GM23338 (cell line): ENCODE measurements around the gene DYNLT2. TPM values are rescaled to one million over a fixed set of nuclear protein-coding genes. Genes with fewer than 3 reads are reported as not detected.

Experiments
- ATAC-seq: fragments of 200-7000 bp; cut with Tn5 transposase; 3 replicates; pipeline ENCODE4 v1.9.1; 2020
- DNase-seq: peaks from one replicate; pipeline ENCODE4 v3.0.0-alpha.2; 2015; ENCODE audit warnings: low spot score
- H2AFZ ChIP-seq: fragments of 200-600 bp; sonication (generic); 2 replicates; pipeline ENCODE4 v1.8.0; 2016; ENCODE audit warnings: antibody characterized with exemption, mild to moderate bottlenecking, moderate library complexity
- H3F3A ChIP-seq: fragments of 200-600 bp; sonication (generic); replicated peaks from 2 replicates; pipeline ENCODE4 v1.8.0; 2017; ENCODE audit warnings: antibody characterized with exemption, mixed run types, low read depth
- H3K27ac ChIP-seq: fragments of 200-600 bp; sonication (generic); 2 replicates; pipeline ENCODE4 v1.6.1; 2016; ENCODE audit warnings: low read depth
- H3K27me3 ChIP-seq: fragments of 200-600 bp; sonication (generic); 2 replicates; pipeline ENCODE4 v1.8.0; 2016; ENCODE audit warnings: mild to moderate bottlenecking, mixed run types, moderate library complexity; ENCODE audit not compliant: insufficient read depth
- H3K36me3 ChIP-seq: fragments of 200-600 bp; sonication (generic); 2 replicates; pipeline ENCODE4 v1.8.0; 2016; ENCODE audit warnings: mild to moderate bottlenecking; ENCODE audit not compliant: insufficient read depth
- H3K4me1 ChIP-seq: fragments of 200-600 bp; sonication (generic); 2 replicates; pipeline ENCODE4 v1.8.0; 2016; ENCODE audit warnings: mild to moderate bottlenecking, moderate library complexity; ENCODE audit not compliant: insufficient read depth
- H3K4me2 ChIP-seq: fragments of 200-600 bp; sonication (generic); 2 replicates; pipeline ENCODE4 v1.7.1; 2017; ENCODE audit warnings: mixed run types
- H3K4me3 ChIP-seq: fragments of 200-600 bp; sonication (generic); 2 replicates; pipeline ENCODE4 v1.6.1; 2016; ENCODE audit warnings: mixed run types
- H3K79me2 ChIP-seq: fragments of 200-600 bp; sonication (generic); replicated peaks from 2 replicates; pipeline ENCODE4 v1.8.0; 2017; ENCODE audit warnings: mild to moderate bottlenecking; ENCODE audit not compliant: insufficient read depth
- H3K9me2 ChIP-seq: fragments of 200-600 bp; sonication (generic); 2 replicates; pipeline ENCODE4 v1.8.0; 2017; ENCODE audit not compliant: insufficient read depth
- H4K20me1 ChIP-seq: fragments of 200-600 bp; sonication (generic); replicated peaks from 2 replicates; pipeline ENCODE4 v1.8.0; 2017; ENCODE audit warnings: mild to moderate bottlenecking; ENCODE audit not compliant: insufficient read depth
- H3K27ac Mint-ChIP-seq: 2 replicates; pipeline ENCODE4 v1.8.0; 2020; ENCODE audit warnings: inconsistent platforms, mild to moderate bottlenecking, moderate library complexity, mixed read lengths
- H3K27me3 Mint-ChIP-seq: 3 replicates; pipeline ENCODE4 v1.8.0; 2022; ENCODE audit warnings: low read depth, mild to moderate bottlenecking, moderate library complexity, mixed read lengths, inconsistent platforms; ENCODE audit not compliant: insufficient read depth, poor library complexity
- H3K36me3 Mint-ChIP-seq: 3 replicates; pipeline ENCODE4 v1.8.0; 2021; ENCODE audit warnings: low read depth, mild to moderate bottlenecking, inconsistent platforms, moderate library complexity, mixed read lengths
- H3K4me1 Mint-ChIP-seq: 3 replicates; pipeline ENCODE4 v1.8.0; 2020; ENCODE audit warnings: mild to moderate bottlenecking, inconsistent platforms, mixed read lengths
- H3K4me3 Mint-ChIP-seq: 3 replicates; pipeline ENCODE4 v1.8.0; 2021; ENCODE audit warnings: moderate library complexity, mild to moderate bottlenecking, inconsistent platforms, mixed read lengths
- H3K9me3 Mint-ChIP-seq: 3 replicates; pipeline ENCODE4 v1.8.0; 2020; ENCODE audit warnings: moderate library complexity, mild to moderate bottlenecking, inconsistent platforms, mixed read lengths
- CTCF ChIP-seq, 2 experiments: fragments of 200-600 bp in 1 of 2; sonication (generic) in 1 of 2; conservative IDR thresholded peaks; 2 replicates each; pipeline versions ENCODE4 v1.5.1 to v1.6.1; 2016 to 2017; ENCODE audit warnings: antibody characterized with exemption in 2 of 2, low read depth in 2 of 2, mild to moderate bottlenecking in 2 of 2, moderate library complexity in 1 of 2
- ETS1 ChIP-seq: IDR thresholded peaks from 2 replicates; pipeline ENCODE4 v1.6.1; 2016; ENCODE audit warnings: antibody characterized with exemption
- EZH2 ChIP-seq: fragments of 200-600 bp; sonication (generic); IDR thresholded peaks from one replicate; pipeline ENCODE4 v1.8.0; 2017; ENCODE audit warnings: antibody characterized with exemption, mild to moderate bottlenecking, low read depth; ENCODE audit not compliant: unreplicated experiment
- EZH2phosphoT487 ChIP-seq: fragments of 200-600 bp; sonication (generic); IDR thresholded peaks from one replicate; pipeline ENCODE4 v1.8.1; 2018; ENCODE audit warnings: antibody characterized with exemption; ENCODE audit not compliant: unreplicated experiment
- JUNB ChIP-seq: IDR thresholded peaks from one replicate; pipeline ENCODE4 v1.6.1; 2016; ENCODE audit warnings: antibody characterized with exemption; ENCODE audit not compliant: unreplicated experiment
- NANOG ChIP-seq: IDR thresholded peaks from 2 replicates; pipeline ENCODE4 v1.6.1; 2016; ENCODE audit warnings: antibody characterized with exemption, borderline replicate concordance
- POLR2AphosphoS5 ChIP-seq: IDR thresholded peaks from 2 replicates; pipeline ENCODE4 v1.6.1; 2016; ENCODE audit warnings: antibody characterized with exemption, low read depth
- STAT1 ChIP-seq: IDR thresholded peaks from one replicate; pipeline ENCODE4 v1.6.1; 2016; ENCODE audit warnings: antibody characterized with exemption; ENCODE audit not compliant: unreplicated experiment
- ZNF114 ChIP-seq: fragments of 250-450 bp; sonication (Bioruptor Pico); IDR thresholded peaks from 2 replicates; pipeline ENCODE4 v1.5.0; 2020; ENCODE audit warnings: mild to moderate bottlenecking, moderate library complexity
- ZNF331 ChIP-seq: fragments of 250-450 bp; sonication (Bioruptor Pico); IDR thresholded peaks from 2 replicates; pipeline ENCODE4 v1.5.0; 2020; ENCODE audit warnings: low read depth, mild to moderate bottlenecking, moderate library complexity
- ZNF462 ChIP-seq: fragments of 250-450 bp; sonication (Bioruptor Pico); IDR thresholded peaks from 2 replicates; pipeline ENCODE4 v1.5.0; 2020; ENCODE audit warnings: mild to moderate bottlenecking, moderate library complexity
- polyA plus RNA-seq: library from polyadenylated mRNA; unstranded; fragments of >200 nt; fragmentation: Nextera tagmentation; extraction: Ambion mirVana; gene quantifications from 2 replicates; pipeline ENCODE4 v1.2.1, GENCODE V29; 2016
- total RNA-seq: library from RNA; depleted of rRNA; stranded (reverse); fragments of >200 nt; shearing (Covaris generic); gene quantifications from 2 replicates; pipeline ENCODE4 v1.2.3, GENCODE V29; 2014

Gene DYNLT2
- total and polyA plus RNA-seq, 2 experiments from 2014 or later, result 2.8 to 4.4 TPM

- Mint-ChIP-seq H3K36me3 (peaks cover 26% of the 10 kb centered on the region), H3K27ac (no peak overlapping the region), H3K9me3 (no peaks in the 10 kb centered on the region; the same call in 2 of the 3 replicates), H3K27me3 (peaks cover 8% of the 10 kb centered on the region), H3K4me1 (no peaks in the 10 kb centered on the region), H3K4me3 (no peak overlapping the region)
- DNase-seq, result no peak
- Histone ChIP-seq H3K36me3 (no peaks in the 10 kb centered on the region), H3K27me3 (no peaks in the 10 kb centered on the region), H3K4me1 (no peaks in the 10 kb centered on the region), H3K9me2 (no peaks in the 10 kb centered on the region), H3K4me3 (no peak overlapping the region), H3K4me2 (no peak overlapping the region), H4K20me1 (no peaks in the 10 kb centered on the region), H3K27ac (no peak overlapping the region), H2AFZ (no peak overlapping the region), H3F3A (no peaks in the 10 kb centered on the region), H3K79me2 (no peaks in the 10 kb centered on the region)
- no peak for ATAC-seq
- TF ChIP-seq EZH2phosphoT487 (no peak), CTCF (conservative IDR thresholded peaks at IDR 0.05; ENCODE audit: low read depth in 2 of 2) (no peak)
Observed at GRCh38 chr6:169779896-169780295, 28.5 kb upstream of the DYNLT2 start.

- H4K20me1 ChIP-seq, result no peaks in the 10 kb centered on the region
- no peaks in the 10 kb centered on the region for H3K9me2 ChIP-seq
- H3K27ac ChIP-seq, result no peak overlapping the region
- no peaks in the 10 kb centered on the region for H3K36me3 ChIP-seq
- Mint-ChIP-seq H3K27me3 (peaks cover 8% of the 10 kb centered on the region), H3K27ac (no peak overlapping the region), H3K36me3 (peaks cover 26% of the 10 kb centered on the region), H3K4me3 (no peak overlapping the region), H3K4me1 (no peaks in the 10 kb centered on the region), H3K9me3 (no peaks in the 10 kb centered on the region; the same call in 2 of the 3 replicates)
- H3K4me3 ChIP-seq, result no peak overlapping the region
- no peak for DNase-seq
- H3K27me3 ChIP-seq, result no peaks in the 10 kb centered on the region
- no peak for ATAC-seq
- no peak overlapping the region for H3K4me2 ChIP-seq
- H3K79me2 ChIP-seq, result no peaks in the 10 kb centered on the region
- no peak overlapping the region for H2AFZ ChIP-seq
- H3F3A ChIP-seq, result no peaks in the 10 kb centered on the region
- H3K4me1 ChIP-seq, result no peaks in the 10 kb centered on the region
- no peak for TF ChIP-seq NANOG
- TF ChIP-seq ZNF462, result no peak
- no peak for TF ChIP-seq POLR2AphosphoS5
- no peak for TF ChIP-seq ZNF331 (CRISPR knock-in tag)
- no peak for TF ChIP-seq ETS1
- no peak for TF ChIP-seq STAT1
- TF ChIP-seq EZH2, result no peak
- no peak for TF ChIP-seq ZNF114 (CRISPR knock-in tag)
- no peak for TF ChIP-seq JUNB
- no peak for TF ChIP-seq EZH2phosphoT487
Observed at GRCh38 chr6:169779092-169779815, 27.9 kb upstream of the DYNLT2 start.
